Measurements from ENCODE around the gene RAB14. TPM values are rescaled to one million over a fixed set of nuclear protein-coding genes. Genes with fewer than 3 reads are reported as not detected.

The RAB14 gene
- total and polyA plus RNA-seq, 2 experiments from 2014 or later = 22.8 to 31.0 TPM

- no peak for TF ChIP-seq POLR2AphosphoS5 (IDR thresholded peaks at IDR 0.05; ENCODE audit: low read depth)
- no peak for TF ChIP-seq ETS1 (IDR thresholded peaks at IDR 0.05)
- TF ChIP-seq JUNB (IDR thresholded peaks at IDR 0.05; ENCODE audit: unreplicated experiment) = no peak
Observed at GRCh38 chr9:121156263-121156731, 45.4 kb downstream of the RAB14 start (continued).

GRCh38 chr9:121154782-121155181 is 46.9 kb downstream of the RAB14 start:
- H4K20me1 ChIP-seq (replicated peaks; ENCODE audit: insufficient read depth) = no peaks in the 10 kb centered on the region
- no peak for ATAC-seq
- no peak overlapping the region for H3K4me3 ChIP-seq
- no peak overlapping the region for H3K4me2 ChIP-seq
- H3K36me3 ChIP-seq (ENCODE audit: insufficient read depth) = no peaks in the 10 kb centered on the region
- Mint-ChIP-seq H3K36me3 (ENCODE audit: low read depth) (peaks cover 13% of the 10 kb centered on the region; the same call in 1 of the 3 replicates), H3K4me1 (peaks cover 11% of the 10 kb centered on the region), H3K27ac (no peak overlapping the region), H3K4me3 (no peak overlapping the region), H3K9me3 (no peaks in the 10 kb centered on the region), H3K27me3 (ENCODE audit: insufficient read depth, low read depth, poor library complexity) (no peaks in the 10 kb centered on the region)
- no peaks in the 10 kb centered on the region for H3K4me1 ChIP-seq (ENCODE audit: insufficient read depth)
- H3K9me2 ChIP-seq (ENCODE audit: insufficient read depth) = no peaks in the 10 kb centered on the region
- no peaks in the 10 kb centered on the region for H3K79me2 ChIP-seq (replicated peaks; ENCODE audit: insufficient read depth)
- H3F3A ChIP-seq (replicated peaks; ENCODE audit: low read depth) = no peaks in the 10 kb centered on the region
- no peaks in the 10 kb centered on the region for H3K27me3 ChIP-seq (ENCODE audit: insufficient read depth)
- no peak overlapping the region for H3K27ac ChIP-seq (ENCODE audit: low read depth)
- H2AFZ ChIP-seq = no peak overlapping the region
- DNase-seq (ENCODE audit: low spot score) = no peak
- TF ChIP-seq REST (IDR thresholded peaks at IDR 0.05; ENCODE audit: unreplicated experiment) (no peak), JUNB (IDR thresholded peaks at IDR 0.05; ENCODE audit: unreplicated experiment) (no peak), EZH2 (IDR thresholded peaks at IDR 0.05; ENCODE audit: low read depth, unreplicated experiment) (no peak), CREB1 (CRISPR knock-in tag; IDR thresholded peaks at IDR 0.05; ENCODE audit: low read depth) (no peak), STAT1 (IDR thresholded peaks at IDR 0.05; ENCODE audit: unreplicated experiment) (no peak), ETS1 (IDR thresholded peaks at IDR 0.05) (no peak), NANOG (IDR thresholded peaks at IDR 0.05; ENCODE audit: borderline replicate concordance) (no peak), ZNF331 (CRISPR knock-in tag; IDR thresholded peaks at IDR 0.05; ENCODE audit: low read depth) (no peak), POLR2AphosphoS5 (IDR thresholded peaks at IDR 0.05; ENCODE audit: low read depth) (no peak), EZH2phosphoT487 (IDR thresholded peaks at IDR 0.05; ENCODE audit: unreplicated experiment) (no peak)
- TF ChIP-seq, protein P1, sequence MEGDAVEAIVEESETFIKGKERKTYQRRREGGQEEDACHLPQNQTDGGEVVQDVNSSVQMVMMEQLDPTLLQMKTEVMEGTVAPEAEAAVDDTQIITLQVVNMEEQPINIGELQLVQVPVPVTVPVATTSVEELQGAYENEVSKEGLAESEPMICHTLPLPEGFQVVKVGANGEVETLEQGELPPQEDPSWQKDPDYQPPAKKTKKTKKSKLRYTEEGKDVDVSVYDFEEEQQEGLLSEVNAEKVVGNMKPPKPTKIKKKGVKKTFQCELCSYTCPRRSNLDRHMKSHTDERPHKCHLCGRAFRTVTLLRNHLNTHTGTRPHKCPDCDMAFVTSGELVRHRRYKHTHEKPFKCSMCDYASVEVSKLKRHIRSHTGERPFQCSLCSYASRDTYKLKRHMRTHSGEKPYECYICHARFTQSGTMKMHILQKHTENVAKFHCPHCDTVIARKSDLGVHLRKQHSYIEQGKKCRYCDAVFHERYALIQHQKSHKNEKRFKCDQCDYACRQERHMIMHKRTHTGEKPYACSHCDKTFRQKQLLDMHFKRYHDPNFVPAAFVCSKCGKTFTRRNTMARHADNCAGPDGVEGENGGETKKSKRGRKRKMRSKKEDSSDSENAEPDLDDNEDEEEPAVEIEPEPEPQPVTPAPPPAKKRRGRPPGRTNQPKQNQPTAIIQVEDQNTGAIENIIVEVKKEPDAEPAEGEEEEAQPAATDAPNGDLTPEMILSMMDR (conservative IDR thresholded peaks at IDR 0.05; ENCODE audit: low read depth in 2 of 2) = no peak
